GM12878 (cell line): Measurements from ENCODE around the gene SRPRB. TPM values are rescaled to one million over a fixed set of nuclear protein-coding genes. Genes with fewer than 3 reads are reported as not detected.

Source experiments
- ATAC-seq: fragments of 200-7000 bp; cut with Tn5 transposase; 3 replicates; pipeline ENCODE4 v1.9.1; 2020; ENCODE audit warnings: mild to moderate bottlenecking, moderate library complexity
- BruUV-seq: library from RNA; stranded (reverse); fragments of 400-500 nt; replicated peaks from 2 replicates; lab custom pipeline; 2021; lab: Mats Ljungman, UMichigan
- CTCF ChIA-PET: fragments of 300-600 bp; sonication (Branson Sonifier 250); formaldehyde crosslinking; extraction: SDS; loops from one replicate; lab custom pipeline; 2021; ENCODE audit warnings: inconsistent platforms; lab: Yijun Ruan, JAX
- POLR2A ChIA-PET: fragments of 350-600 bp; formaldehyde crosslinking; extraction: SDS; loops from one replicate; lab custom pipeline; 2021; ENCODE audit warnings: inconsistent platforms; lab: Charles Lee
- RAD21 ChIA-PET: fragments of 300-600 bp; sonication (Branson Sonifier 250); formaldehyde crosslinking; loops from one replicate; lab custom pipeline; 2023; ENCODE audit warnings: antibody characterized with exemption; ENCODE audit not compliant: unreplicated experiment; lab: Charles Lee
- SMC1A ChIA-PET: fragments of 300-600 bp; sonication (Branson Sonifier 250); formaldehyde crosslinking; loops from one replicate; lab custom pipeline; 2023; ENCODE audit not compliant: unreplicated experiment, uncharacterized antibody; lab: Charles Lee
- DNase-seq: peaks from one replicate; pipeline ENCODE4 v3.0.0-alpha.2; 2011; ENCODE audit warnings: low read depth, low spot score
- FAIRE-seq: peaks from 3 replicates; lab custom pipeline; 2011; peaks lifted over from hg19 to GRCh38; lab: Jason Lieb, UNC
- H2AFZ ChIP-seq: 2 replicates; pipeline ENCODE4 v1.6.0; 2011; ENCODE audit warnings: low read depth, low read length, control low read depth; ENCODE audit not compliant: control insufficient read depth
- H3K27ac ChIP-seq: 2 replicates; pipeline ENCODE4 v1.5.1; 2011; ENCODE audit warnings: control low read depth; ENCODE audit not compliant: control insufficient read depth, insufficient read depth
- H3K27me3 ChIP-seq, 2 experiments: replicated peaks in 1 of 2; 2 replicates each; pipeline versions ENCODE4 v1.6.0 to v1.6.1; 2011; ENCODE audit warnings: low read length in 1 of 2; ENCODE audit not compliant: control insufficient read depth in 2 of 2, insufficient read depth in 2 of 2
- H3K36me3 ChIP-seq, 2 experiments: 2 replicates each; pipeline ENCODE4 v1.5.1; 2011; ENCODE audit warnings: low read length in 1 of 2; ENCODE audit not compliant: control insufficient read depth in 2 of 2, insufficient read depth in 2 of 2
- H3K4me1 ChIP-seq: 2 replicates; pipeline ENCODE4 v1.6.1; 2011; ENCODE audit warnings: mild to moderate bottlenecking, low read length, moderate library complexity, mixed read lengths; ENCODE audit not compliant: control insufficient read depth, insufficient read depth
- H3K4me2 ChIP-seq: 2 replicates; pipeline ENCODE4 v1.6.0; 2011; ENCODE audit warnings: control low read depth; ENCODE audit not compliant: control insufficient read depth, insufficient read depth
- H3K4me3 ChIP-seq: fragments of 200-600 bp; sonication (generic); 2 replicates; pipeline ENCODE4 v1.5.1; 2016
- H3K79me2 ChIP-seq: 2 replicates; pipeline ENCODE4 v1.6.0; 2011; ENCODE audit warnings: low read length; ENCODE audit not compliant: control insufficient read depth, insufficient read depth
- H3K9ac ChIP-seq: 2 replicates; pipeline ENCODE4 v1.8.0; 2011; ENCODE audit warnings: low read length, control low read depth, mixed read lengths; ENCODE audit not compliant: control insufficient read depth, insufficient read depth
- H3K9me3 ChIP-seq: replicated peaks from 3 replicates; pipeline ENCODE4 v1.5.1; 2011; ENCODE audit warnings: mild to moderate bottlenecking, low read length; ENCODE audit not compliant: control insufficient read depth, insufficient read depth
- H4K20me1 ChIP-seq: 2 replicates; pipeline ENCODE4 v1.6.0; 2011; ENCODE audit not compliant: control insufficient read depth, insufficient read depth
- ATF7 ChIP-seq: fragments of 450-650 bp; IDR thresholded peaks from 2 replicates; pipeline ENCODE4 v1.6.1; 2016; ENCODE audit warnings: low read depth, mild to moderate bottlenecking
- CHD1 ChIP-seq: IDR thresholded peaks from 2 replicates; pipeline ENCODE4 v1.6.1; 2012; ENCODE audit warnings: low read depth, low read length, improper control_type of control experiment
- IRF3 ChIP-seq: fragments of 450-650 bp; IDR thresholded peaks from 2 replicates; pipeline ENCODE4 v1.6.1; 2014; ENCODE audit warnings: mild to moderate bottlenecking
- RCOR1 ChIP-seq: conservative IDR thresholded peaks from 2 replicates; pipeline ENCODE4 v1.6.1; 2012; ENCODE audit warnings: low read depth, low read length, improper control_type of control experiment
- RUNX3 ChIP-seq: IDR thresholded peaks from 2 replicates; pipeline ENCODE4 v1.6.1; 2012; ENCODE audit warnings: low read length, inconsistent platforms
- TCF3 ChIP-seq: IDR thresholded peaks from 2 replicates; pipeline ENCODE4 v1.6.1; 2012; ENCODE audit warnings: low read depth, mild to moderate bottlenecking, low read length, borderline replicate concordance; ENCODE audit not compliant: insufficient read depth
- ZBED1 ChIP-seq: IDR thresholded peaks from 2 replicates; pipeline ENCODE4 v1.6.1; 2016; ENCODE audit warnings: borderline replicate concordance
- ZNF207 ChIP-seq: fragments of 450-650 bp; IDR thresholded peaks from 2 replicates; pipeline ENCODE4 v1.6.1; 2014; ENCODE audit warnings: antibody characterized with exemption, mild to moderate bottlenecking, borderline replicate concordance
- WGBS: methylation state at CpG from one replicate; pipeline ENCODE4 v1.1.6; 2016; ENCODE audit warnings: low lambda C conversion rate; ENCODE audit not compliant: insufficient replicate concordance, insufficient coverage; ENCODE audit errors: missing lambda C conversion rate; 5-methylcytosine and 5-hydroxymethylcytosine counted together
- in situ Hi-C: fragments of 300-500 bp; cut with MboI; formaldehyde crosslinking; loops from 9 replicates; pipeline ENCODE4 v1.14.3; 2018; ENCODE audit warnings: mixed read lengths
- intact Hi-C: fragments of 100-400 bp; cut with micrococcal nuclease; formaldehyde crosslinking; loops from one replicate; pipeline ENCODE4 v1.14.2; 2022; ENCODE audit not compliant: unreplicated experiment
- polyA plus RNA-seq, 11 experiments: library from polyadenylated mRNA; depleted of rRNA in 4 of 11; unstranded in 6 of 11; stranded (reverse) in 5 of 11; fragments of >200 nt; fragmentation: Nextera tagmentation in 4 of 11; fragmentation: Illumina TruSeq in 1 of 11; extraction: Ambion mirVana in 4 of 11; extraction: Trizol in 1 of 11; gene quantifications; 1 replicate in 1 of 11; 2 replicates in 10 of 11; pipeline versions ENCODE4 v1.2.1 to v1.2.3, GENCODE V29; 2011 to 2016; ENCODE audit warnings: inconsistent platforms in 2 of 11, missing spikeins in 2 of 11, low read depth in 1 of 11
- total RNA-seq, 4 experiments: library from RNA; depleted of rRNA in 3 of 4; stranded (reverse); fragments of >200 nt in 3 of 4; fragmentation: Illumina TruSeq in 1 of 4; extraction: Trizol in 1 of 4; gene quantifications; 2 replicates each; pipeline versions ENCODE4 v1.2.1 to v1.2.3, GENCODE V29; 2013 to 2021

The SRPRB gene
- total and polyA plus RNA-seq, 10 of the 15 experiments (the other 5 are each of a cell fraction or from before 2014, with no cell fraction given) = 30.6 to 107 (median 46.6) TPM

DNA sequence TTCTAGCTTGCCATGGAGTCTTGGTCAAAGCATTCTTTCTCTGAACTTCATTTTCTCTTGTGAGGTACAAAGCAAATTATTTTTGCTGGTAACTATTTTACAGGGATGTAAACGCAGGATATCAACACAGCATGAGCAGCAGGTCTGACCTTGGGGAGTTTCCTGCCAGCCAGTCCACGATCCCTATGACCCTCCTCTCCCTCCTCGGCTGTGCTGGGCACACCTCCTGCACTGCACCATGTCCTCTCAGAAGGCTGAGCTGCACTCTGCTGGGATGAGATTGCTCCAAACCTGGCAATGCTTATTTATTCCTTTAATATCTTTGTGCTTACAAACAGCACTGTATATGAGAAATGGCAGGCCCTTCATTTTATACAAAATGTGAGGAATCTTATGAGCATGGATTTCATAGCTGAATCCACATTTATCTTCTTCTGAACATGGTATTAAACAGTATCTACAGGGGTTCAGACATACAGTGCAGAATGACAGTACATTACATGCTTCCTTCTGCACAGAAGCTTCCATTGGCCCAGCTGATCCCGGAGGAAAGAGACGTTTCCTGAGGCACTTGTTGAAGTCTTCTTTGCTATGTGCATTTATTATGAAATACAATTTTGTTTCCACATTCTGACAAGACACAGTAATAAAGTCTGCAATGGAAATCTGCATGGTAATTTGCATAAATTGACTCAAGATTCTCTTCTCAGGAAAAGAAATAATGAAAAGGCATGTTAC, 48.8 kb downstream of the SRPRB start:
- in situ Hi-C loops = no loop called here

More for the DNA sequence above, 48.8 kb downstream of the SRPRB start:
- ChIA-PET POLR2A (no interaction called here), SMC1A (no interaction called here), CTCF (no interaction called here), RAD21 (no interaction called here)
- 67% methylated on average over 5 of the region's 5 CpGs for WGBS
- no peak overlapping the region for H3K4me2 ChIP-seq
- no peaks in the 10 kb centered on the region; the same call in 2 of the 3 replicates for H3K9me3 ChIP-seq
- no peak overlapping the region for H2AFZ ChIP-seq
- no peaks in the 10 kb centered on the region for H3K79me2 ChIP-seq
- FAIRE-seq = no peak
- no peak for ATAC-seq
- no peak overlapping the region for H3K9ac ChIP-seq
- no peaks in the 10 kb centered on the region for H3K36me3 ChIP-seq
- H3K27me3 ChIP-seq = no peaks in the 10 kb centered on the region
- H3K4me3 ChIP-seq = no peak overlapping the region
- DNase-seq = no peak
- TF ChIP-seq RUNX3 (no peak), ZNF207 (no peak), TCF3 (no peak), CHD1 (no peak), IRF3 (no peak), ATF7 (no peak), ZBED1 (no peak), RCOR1 (no peak)
- intact Hi-C loops = no loop called here
- BruUV-seq = no TSS peak
- peaks cover 45% of the 10 kb centered on the region for H3K4me1 ChIP-seq
- no peaks in the 10 kb centered on the region for H4K20me1 ChIP-seq
- no peak overlapping the region for H3K27ac ChIP-seq
